ENCODE measurements around the gene DDX49. TPM values are rescaled to one million over a fixed set of nuclear protein-coding genes. Genes with fewer than 3 reads are reported as not detected.

The DDX49 gene
- total RNA-seq, 1 donor from 2014 or later = 68.3 TPM

DNA sequence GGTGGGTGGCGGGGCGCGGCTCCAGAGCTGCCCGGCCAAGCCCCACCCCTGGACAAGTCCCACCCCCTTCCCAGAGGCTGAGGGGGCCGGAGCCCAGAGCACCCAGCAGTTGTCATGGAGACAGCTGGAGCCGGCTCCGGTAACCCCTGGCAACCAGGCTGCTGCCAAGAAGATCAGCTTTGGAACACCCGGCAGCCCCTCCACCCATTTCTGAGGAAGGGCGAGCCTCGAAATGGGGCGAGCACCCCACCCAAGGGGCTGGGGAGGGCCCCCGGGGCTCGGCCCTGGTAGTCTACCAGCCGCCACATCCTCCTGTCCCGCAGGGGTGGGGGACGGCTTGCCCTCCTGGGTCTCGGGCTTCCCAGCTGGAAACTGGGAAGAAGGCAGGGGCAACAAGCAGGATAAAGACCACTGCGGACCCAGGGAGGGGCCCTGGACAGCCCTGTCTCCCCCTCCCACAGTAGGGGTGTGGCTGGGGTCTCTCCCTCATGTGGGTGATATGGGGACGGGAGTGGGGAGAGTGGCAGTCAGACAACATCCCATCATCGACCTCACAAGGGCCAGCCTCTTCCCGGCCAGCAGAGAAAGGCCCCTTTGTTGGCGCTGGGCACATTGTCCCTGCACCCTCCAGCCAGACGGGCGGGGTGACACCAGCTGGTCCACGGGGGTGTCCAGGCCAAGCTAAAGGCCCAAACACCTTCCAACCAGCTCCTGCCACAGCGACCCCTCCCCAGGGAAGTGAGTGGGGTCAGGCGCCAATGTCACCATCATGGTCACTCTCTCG lies 25.1 kb upstream of the DDX49 start:
- no peak overlapping the region for H3K27ac Mint-ChIP-seq (ENCODE audit: unreplicated experiment)
- peaks cover 9% of the 10 kb centered on the region for H3K4me1 ChIP-seq (ENCODE audit: insufficient read depth, low read length)
- peaks cover 7% of the 10 kb centered on the region for H3K27me3 ChIP-seq (ENCODE audit: insufficient read depth, low read length)
- no peaks in the 10 kb centered on the region for H3K9me3 ChIP-seq (ENCODE audit: insufficient read depth, low read depth, low read length)
- no peaks in the 10 kb centered on the region for H3K9me3 Mint-ChIP-seq (ENCODE audit: unreplicated experiment)
- H3K4me3 ChIP-seq (ENCODE audit: insufficient read depth, low read depth, low read length) = peak overlapping the region; percentile 52
- TF ChIP-seq EZH2 (IDR thresholded peaks at IDR 0.05; ENCODE audit: insufficient read depth, low read length) (peak; percentile 3), CTCF (IDR thresholded peaks at IDR 0.05; ENCODE audit: insufficient read depth, low read depth, low read length) (no peak)
- no peaks in the 10 kb centered on the region for H3K27me3 Mint-ChIP-seq (ENCODE audit: low read depth, unreplicated experiment)
- peaks cover 8% of the 10 kb centered on the region for H3K36me3 Mint-ChIP-seq (ENCODE audit: low read depth, unreplicated experiment)
- peaks cover 30% of the 10 kb centered on the region for H4K20me1 ChIP-seq (ENCODE audit: insufficient read depth, low read length)
- no peak overlapping the region for H3K9ac ChIP-seq (ENCODE audit: low read length)
- DNase-seq (ENCODE audit: low read depth) (peak; percentile 30), FAIRE-seq (no peak)
- H3K4me3 Mint-ChIP-seq (ENCODE audit: unreplicated experiment) = peak overlapping the region; percentile 76
- H3K4me1 Mint-ChIP-seq (ENCODE audit: low read depth, unreplicated experiment) = peaks cover 2% of the 10 kb centered on the region
- no peaks in the 10 kb centered on the region for H3K36me3 ChIP-seq (ENCODE audit: insufficient read depth, low read length)
- H3K27ac ChIP-seq (ENCODE audit: low read depth, low read length) = no peak overlapping the region
- H2AFZ ChIP-seq (ENCODE audit: low read depth, low read length) = peak overlapping the region; percentile 18
- H3K79me2 ChIP-seq (ENCODE audit: insufficient read depth, low read length) = no peaks in the 10 kb centered on the region
- H3K4me2 ChIP-seq (ENCODE audit: low read length) = peak overlapping the region; percentile 83

- peak overlapping the region; percentile 18 for H2AFZ ChIP-seq (ENCODE audit: low read depth, low read length)
- no peak overlapping the region for H3K27ac Mint-ChIP-seq (ENCODE audit: unreplicated experiment)
- H3K4me3 Mint-ChIP-seq (ENCODE audit: unreplicated experiment) = peak overlapping the region; percentile 84
Observed at GRCh38 chr19:18895038-18895823, 24.3 kb upstream of the DDX49 start.

More at GRCh38 chr19:18895038-18895823, 24.3 kb upstream of the DDX49 start:
- Histone ChIP-seq H3K4me1 (ENCODE audit: insufficient read depth, low read length) (peaks cover 9% of the 10 kb centered on the region), H4K20me1 (ENCODE audit: insufficient read depth, low read length) (peaks cover 38% of the 10 kb centered on the region), H3K4me2 (ENCODE audit: low read length) (peak overlapping the region; percentile 83), H3K9me3 (ENCODE audit: insufficient read depth, low read depth, low read length) (no peaks in the 10 kb centered on the region), H3K79me2 (ENCODE audit: insufficient read depth, low read length) (no peaks in the 10 kb centered on the region), H3K36me3 (ENCODE audit: insufficient read depth, low read length) (no peaks in the 10 kb centered on the region), H3K9ac (ENCODE audit: low read length) (no peak overlapping the region), H3K27me3 (ENCODE audit: insufficient read depth, low read length) (peaks cover 7% of the 10 kb centered on the region), H3K27ac (ENCODE audit: low read depth, low read length) (no peak overlapping the region), H3K4me3 (ENCODE audit: insufficient read depth, low read depth, low read length) (peak overlapping the region; percentile 52)
- TF ChIP-seq EZH2 (IDR thresholded peaks at IDR 0.05; ENCODE audit: insufficient read depth, low read length) (peak; percentile 54), CTCF (IDR thresholded peaks at IDR 0.05; ENCODE audit: insufficient read depth, low read depth, low read length) (no peak)
- Mint-ChIP-seq H3K27me3 (ENCODE audit: low read depth, unreplicated experiment) (no peaks in the 10 kb centered on the region), H3K4me1 (ENCODE audit: low read depth, unreplicated experiment) (peaks cover 2% of the 10 kb centered on the region), H3K9me3 (ENCODE audit: unreplicated experiment) (no peaks in the 10 kb centered on the region), H3K36me3 (ENCODE audit: low read depth, unreplicated experiment) (peaks cover 5% of the 10 kb centered on the region)
- FAIRE-seq (no peak), DNase-seq (ENCODE audit: low read depth) (no peak)
